Stimulated activated CD4-positive, alpha-beta T cell treated with anti-CD3 and anti-CD28 coated beads, Interleukin-15, amount 100 ng/mL, for 48 hours (primary cell): Measurements from ENCODE around the gene CDC42EP4.

Experiments
- DNase-seq, 2 donors: peaks; one replicate each; pipeline ENCODE4 v3.0.0-alpha.2; 2020; ENCODE audit warnings: low read depth in 2 of 2

Gene CDC42EP4

GRCh38 chr17:73311781-73312641 lies at the start of gene CDC42EP4:
Gene CDC42EP4 (minus strand): TSS chr17:73312001. CDS start chr17:73286500, 25,501 bp downstream.
- peak; percentile 71 to 79 for DNase-seq

DNA sequence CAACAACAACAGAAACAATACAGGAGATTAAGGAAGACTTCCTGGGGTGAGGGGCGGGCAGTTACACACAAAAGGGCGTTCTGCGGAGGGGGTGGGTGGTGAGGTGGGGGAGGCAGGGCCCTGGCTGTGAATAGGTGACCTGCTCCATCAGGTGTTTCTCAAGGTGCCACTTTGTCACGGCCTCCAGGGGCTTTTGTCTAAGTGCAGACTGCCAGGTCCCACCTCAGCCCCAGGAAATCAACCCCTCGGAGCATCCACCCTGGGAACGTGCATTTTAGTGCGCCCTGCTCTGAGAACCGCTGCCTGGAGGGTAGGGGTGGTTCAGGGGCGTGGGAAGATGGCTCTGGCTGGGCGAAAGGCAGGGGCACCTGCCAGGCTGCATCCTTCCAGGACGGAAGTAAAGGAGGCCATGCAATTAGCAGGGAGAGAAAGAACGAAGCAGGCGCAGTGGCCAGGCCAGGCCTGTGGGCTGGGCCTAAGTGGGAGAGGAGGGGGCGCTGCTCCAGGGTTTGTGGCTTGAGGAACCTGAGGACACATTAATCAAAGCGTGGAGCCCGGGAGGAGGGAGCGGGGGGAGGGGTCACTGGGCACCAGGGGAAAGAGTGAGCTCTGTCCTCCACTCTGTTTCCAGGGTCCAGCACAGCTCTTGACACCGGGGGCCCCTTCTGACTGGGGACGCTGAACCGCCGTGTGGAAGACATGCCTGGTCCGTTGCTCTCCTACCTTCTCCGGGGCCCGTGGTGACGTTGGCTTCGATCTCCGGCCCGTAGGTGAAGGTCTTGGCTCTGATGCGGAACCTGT lies 49.4 kb upstream of the CDC42EP4 start:
- no peak for DNase-seq

DNA sequence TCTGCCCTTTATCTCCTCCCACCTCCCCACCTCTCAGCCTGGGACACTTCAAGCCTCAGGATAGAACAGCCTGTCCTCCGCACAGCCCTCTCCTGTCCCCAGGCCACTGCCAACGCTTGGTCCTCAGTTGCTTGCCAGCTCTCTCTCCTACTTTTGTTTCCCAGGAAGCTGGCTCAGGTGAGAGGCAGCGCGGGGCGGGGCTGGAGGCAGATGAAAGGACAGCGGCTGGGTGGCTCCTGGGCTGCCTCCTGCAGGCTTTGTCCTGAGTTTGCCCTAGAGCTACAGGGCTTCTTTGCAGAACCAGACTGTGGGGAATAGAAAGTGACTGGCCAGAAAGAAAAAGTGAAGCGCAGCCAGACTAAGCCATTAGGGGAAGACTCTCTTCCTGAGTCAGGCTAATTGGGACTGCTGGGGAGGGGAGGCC lies 48.2 kb upstream of the CDC42EP4 start:
- DNase-seq, result no peak

GRCh38 chr17:73359352-73359751 lies 47.6 kb upstream of the CDC42EP4 start:
- no peak for DNase-seq

- no peak for DNase-seq
These were observed 46.9 kb upstream of the CDC42EP4 start for GRCh38 chr17:73358668-73359067.

DNA sequence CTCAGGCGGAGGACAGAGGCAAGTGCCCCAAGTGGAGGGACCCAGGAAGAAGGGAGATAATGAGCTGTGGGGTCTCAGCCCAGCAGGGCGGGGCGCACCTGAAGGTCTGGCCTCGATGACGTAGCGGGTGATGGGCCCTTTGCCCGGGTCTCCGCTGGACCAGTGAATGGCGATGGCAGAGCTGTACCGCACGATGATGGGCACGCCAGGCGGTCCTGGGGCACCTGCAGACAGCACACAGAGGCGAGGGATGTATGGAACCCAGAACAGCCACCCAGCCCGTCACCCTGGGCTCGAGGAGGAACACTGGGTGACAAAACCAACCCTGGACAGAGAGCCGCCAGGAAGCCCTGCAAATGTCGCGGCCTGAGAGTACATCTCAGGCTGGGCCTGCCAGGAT lies 46.2 kb upstream of the CDC42EP4 start:
- DNase-seq, result no peak

DNA sequence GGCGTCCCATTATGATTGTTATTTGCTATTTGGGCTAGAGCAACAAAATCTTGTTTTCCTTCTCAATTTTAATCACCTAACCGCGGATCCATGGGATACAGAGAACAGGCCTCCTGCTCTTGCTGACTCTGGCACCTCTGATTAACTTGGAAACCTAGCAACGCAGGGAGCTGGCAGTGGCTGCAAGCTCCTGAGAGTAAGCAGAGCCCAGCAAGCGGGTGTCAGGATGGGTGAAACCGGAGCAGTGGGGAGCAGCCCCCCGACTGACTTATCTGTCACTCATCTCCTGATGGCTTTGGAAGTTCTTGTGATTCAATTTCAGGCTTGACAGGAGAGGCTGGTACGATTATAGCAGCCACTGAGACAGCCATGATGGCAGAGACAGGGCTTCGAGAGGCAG lies 45.5 kb upstream of the CDC42EP4 start:
- no peak for DNase-seq

DNA sequence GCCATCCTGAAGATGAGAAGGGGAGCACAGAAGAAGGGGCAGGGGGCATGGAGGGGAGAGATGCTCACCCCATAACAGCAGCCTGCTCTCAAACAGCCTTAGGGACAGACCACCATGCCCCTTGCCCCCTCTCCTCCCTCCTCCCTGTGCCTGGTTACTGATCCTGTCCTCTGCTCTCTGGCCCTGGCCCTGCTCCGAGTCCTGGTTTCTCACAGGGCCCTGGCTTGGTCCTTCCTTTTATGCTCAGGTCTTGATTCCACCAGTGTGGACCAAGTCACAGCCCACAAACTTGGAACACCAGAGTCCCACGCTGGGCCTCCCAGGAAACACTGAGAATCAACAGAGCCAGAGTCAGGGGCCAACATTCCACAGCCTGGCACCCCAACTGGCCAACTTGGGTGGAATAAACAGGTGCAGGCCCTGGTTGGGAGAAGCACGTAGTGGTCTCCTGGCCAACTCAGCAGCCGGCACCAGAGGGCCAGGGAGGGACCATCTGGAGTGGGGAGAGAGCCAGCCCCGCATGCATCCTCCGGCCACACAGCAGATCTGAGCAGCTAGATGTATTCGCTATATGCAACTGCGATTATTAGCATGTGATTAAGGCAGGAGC lies 44.9 kb upstream of the CDC42EP4 start:
- no peak for DNase-seq

GRCh38 chr17:73354423-73355284 lies 42.9 kb upstream of the CDC42EP4 start:
- DNase-seq, result no peak

DNA sequence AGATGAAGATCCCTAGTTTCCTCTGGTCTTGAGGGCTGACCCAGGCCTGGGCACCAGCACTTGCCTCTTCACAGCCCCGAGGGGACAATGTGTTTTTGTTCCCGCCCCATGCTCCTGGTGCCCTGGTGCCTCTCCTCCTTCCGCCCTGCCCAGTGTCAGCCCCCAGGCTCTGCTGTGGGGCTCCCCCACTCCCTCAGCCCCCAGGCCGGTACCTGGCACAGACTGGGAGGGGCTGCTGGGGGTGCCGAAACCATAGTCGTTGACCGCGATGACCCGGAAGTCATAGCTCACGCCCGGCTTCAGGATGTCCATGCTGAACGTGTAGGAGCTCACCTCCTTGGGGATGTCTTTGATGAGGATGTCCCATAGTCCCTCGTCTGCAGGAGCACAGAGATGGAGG lies 40.5 kb upstream of the CDC42EP4 start:
- no peak for DNase-seq

- no peak for DNase-seq
These were observed 40.0 kb upstream of the CDC42EP4 start for GRCh38 chr17:73351764-73352163.

GRCh38 chr17:73350864-73351263 lies 39.1 kb upstream of the CDC42EP4 start:
- no peak for DNase-seq

GRCh38 chr17:73349647-73350046 lies 37.8 kb upstream of the CDC42EP4 start:
- no peak for DNase-seq

GRCh38 chr17:73349138-73349537 lies 37.3 kb upstream of the CDC42EP4 start:
- no peak for DNase-seq

DNA sequence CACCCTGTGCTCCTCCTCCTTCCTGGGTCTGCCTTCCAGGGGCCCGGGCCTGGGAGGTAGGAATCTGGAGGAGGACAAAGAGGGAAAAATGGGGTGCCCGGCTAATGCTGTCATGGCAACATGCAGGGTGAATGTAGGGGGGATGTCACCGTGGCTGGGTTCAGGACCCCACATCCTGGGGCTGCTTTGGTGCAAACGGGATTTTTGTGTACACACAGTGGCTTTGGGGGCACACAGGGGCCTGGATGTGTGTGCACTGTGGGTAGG lies 37.0 kb upstream of the CDC42EP4 start:
- no peak for DNase-seq

DNA sequence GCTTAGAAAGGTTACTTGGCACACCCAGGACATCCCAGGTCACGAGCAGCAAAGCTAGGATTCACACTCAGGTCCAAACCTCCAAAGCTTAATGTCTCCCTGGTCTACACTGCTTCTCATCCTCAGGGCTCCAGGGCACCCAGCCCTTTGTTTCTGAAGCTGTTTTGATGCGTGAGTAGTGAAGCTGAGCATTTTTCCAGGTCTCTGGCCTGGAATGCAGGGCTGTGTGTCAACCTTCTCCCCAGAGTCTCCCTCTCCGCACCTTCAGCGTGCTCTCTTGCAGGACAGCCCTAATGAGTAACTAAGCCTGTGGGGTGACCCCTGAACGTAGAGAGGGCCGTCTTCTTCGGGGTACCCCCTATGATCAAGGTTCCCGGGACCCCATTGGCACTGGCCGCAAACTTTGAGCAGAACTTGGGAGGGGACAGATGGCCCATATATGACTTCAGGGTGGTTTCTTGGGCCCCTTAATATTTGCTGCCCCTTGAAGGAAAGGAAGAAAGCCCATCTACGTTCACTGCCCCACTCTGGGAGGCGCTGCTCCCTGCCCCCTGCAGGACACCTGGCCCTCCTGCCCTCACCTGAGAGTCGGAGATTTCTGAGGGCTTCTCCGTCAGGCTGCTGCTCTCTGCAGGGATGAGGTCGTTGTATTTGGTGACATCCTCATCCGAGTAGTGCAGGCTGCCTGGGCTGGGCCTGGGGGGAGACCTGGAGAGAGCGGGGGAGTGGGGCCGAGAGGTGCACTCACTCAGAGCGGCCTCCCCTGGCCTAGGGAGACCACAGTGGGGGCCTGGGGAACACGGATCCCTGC lies 36.4 kb upstream of the CDC42EP4 start:
- no peak for DNase-seq

GRCh38 chr17:73347351-73347750 lies 35.5 kb upstream of the CDC42EP4 start:
- no peak for DNase-seq

GRCh38 chr17:73346501-73347162 lies 34.8 kb upstream of the CDC42EP4 start:
- DNase-seq, result no peak

- no peak for DNase-seq
These were observed 32.1 kb upstream of the CDC42EP4 start for GRCh38 chr17:73343739-73344454.

DNA sequence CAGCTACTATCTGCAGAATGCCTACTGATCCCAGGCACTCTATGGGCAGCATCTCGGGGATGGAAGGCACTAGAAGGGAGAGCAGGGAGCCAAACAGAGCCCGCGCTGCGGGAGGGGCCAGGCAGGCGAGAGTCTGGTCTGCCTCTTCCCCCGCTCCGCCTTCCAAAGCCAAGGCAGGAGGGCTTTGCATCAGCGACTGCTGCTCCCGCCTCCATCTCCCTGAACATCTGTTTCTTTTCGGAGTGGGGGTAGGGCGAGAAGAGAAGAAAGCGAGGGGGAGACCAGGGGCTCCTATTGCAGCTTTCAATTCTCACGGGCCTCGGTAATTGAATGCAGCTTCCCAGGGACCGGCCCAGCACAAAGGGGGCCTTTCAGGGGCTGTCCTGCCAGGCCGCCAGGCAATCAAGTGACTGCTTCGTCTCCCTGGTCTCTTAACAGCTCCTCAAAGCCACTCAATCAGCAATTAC lies 31.4 kb upstream of the CDC42EP4 start:
- no peak for DNase-seq
